Body of pancreas (tissue), 4 donors: ENCODE data around the gene RBMS2. TPM values are rescaled to one million over a fixed set of nuclear protein-coding genes. Genes with fewer than 3 reads are reported as not detected.

Experiments used
- ATAC-seq: fragments of 150-250 bp; one replicate; pipeline ENCODE4 v1.9.1; 2016
- DNase-seq, 4 donors: peaks; one replicate each; pipeline ENCODE4 v3.0.0-alpha.2; 2019
- H3K27ac ChIP-seq, 4 donors: fragments of 200-600 bp; sonication (generic); 1 replicate in 3 of 4; 2 replicates in 1 of 4; pipeline versions ENCODE4 v1.5.1 to v1.6.1; 2016 to 2019; ENCODE audit warnings: mild to moderate bottlenecking in 1 of 4, mixed read lengths in 1 of 4, moderate library complexity in 1 of 4
- H3K27me3 ChIP-seq, 2 donors: fragments of 200-600 bp; sonication (generic); one replicate each; pipeline ENCODE4 v1.6.0; 2016; ENCODE audit warnings: mild to moderate bottlenecking in 1 of 2
- H3K36me3 ChIP-seq, 2 donors: fragments of 200-600 bp; sonication (generic); replicated peaks in 1 of 2; 2 replicates each; pipeline ENCODE4 v1.5.1; 2016; ENCODE audit warnings: low read depth in 2 of 2; ENCODE audit not compliant: insufficient read depth in 1 of 2
- H3K4me1 ChIP-seq: fragments of 200-600 bp; sonication (generic); one replicate; pipeline ENCODE4 v1.6.0; 2016
- H3K4me3 ChIP-seq, 2 donors: fragments of 200-600 bp; sonication (generic); 1 replicate in 1 of 2; 2 replicates in 1 of 2; pipeline ENCODE4 v1.5.1; 2016 to 2019
- H3K9me3 ChIP-seq, 3 donors: fragments of 200-600 bp; sonication (generic); 1 replicate in 2 of 3; 2 replicates in 1 of 3; pipeline ENCODE4 v1.5.1; 2016
- POLR2A ChIP-seq, 3 donors: fragments of 450-650 bp; IDR thresholded peaks; one replicate each; pipeline ENCODE4 v1.6.1; 2016; ENCODE audit warnings: antibody characterized with exemption in 3 of 3, mild to moderate bottlenecking in 2 of 3
- WGBS, 2 donors: methylation state at CpG; one replicate each; pipeline ENCODE4 v1.1.5; 2017; 5-methylcytosine and 5-hydroxymethylcytosine counted together
- intact Hi-C: fragments of 100-400 bp; cut with DNase I; formaldehyde crosslinking; loops from one replicate; pipeline ENCODE4 v1.15.1; 2023
- total RNA-seq, 2 donors: library from RNA; depleted of rRNA; stranded (reverse); fragments of >200 nt; gene quantifications; one replicate each; pipeline ENCODE4 v1.1.0, GENCODE V29; 2016
- TF ChIP-seq, protein P1 (sequence below), 7 experiments: fragments of 450-650 bp in 4 of 7; fragments of 200-600 bp in 3 of 7; sonication (generic) in 3 of 7; IDR thresholded peaks; one replicate each; pipeline ENCODE4 v1.5.1; 2016 to 2019; ENCODE audit warnings: antibody characterized with exemption in 7 of 7

Gene RBMS2
- 10 to 100 TPM in 1 of 2 donors, 1 to 10 TPM in 1; 9.6 to 18.9 TPM for total RNA-seq

DNA sequence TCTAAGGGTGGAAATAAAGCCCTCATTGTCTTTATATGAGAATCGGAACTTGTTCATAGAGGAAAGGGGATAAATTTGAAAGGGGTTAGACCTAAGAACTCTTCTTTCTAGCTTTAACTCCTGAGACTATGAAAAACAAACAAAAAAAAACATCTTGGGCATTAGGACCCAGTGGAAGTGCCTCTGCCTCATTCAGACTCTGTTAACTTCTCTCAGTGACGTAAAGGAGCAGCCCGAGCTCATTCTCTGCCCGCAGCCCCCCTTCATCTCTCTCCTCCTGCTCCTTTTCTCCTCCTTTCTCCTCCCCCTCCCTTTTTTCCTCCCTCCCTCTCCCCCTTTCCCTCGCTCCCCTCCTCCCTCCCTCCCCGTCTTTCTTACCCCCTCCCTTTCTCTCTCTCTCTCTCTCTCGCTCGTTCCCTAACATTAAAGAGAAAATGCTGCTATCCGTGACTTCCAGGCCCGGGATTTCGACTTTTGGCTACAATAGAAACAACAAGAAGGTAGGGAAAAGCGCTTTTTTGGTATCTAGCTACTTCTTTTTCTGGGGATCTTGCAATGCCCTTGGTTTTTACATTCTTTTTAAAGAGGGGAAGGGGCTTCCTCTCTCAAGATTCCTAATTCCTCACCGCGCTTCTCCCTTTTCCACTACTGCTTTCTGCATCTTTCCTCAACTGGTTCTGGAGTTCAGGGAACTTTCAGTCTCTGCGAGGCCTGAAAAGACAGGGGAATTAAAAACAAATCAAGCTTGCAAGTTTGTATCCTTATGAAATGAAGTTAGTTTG, at the start of gene RBMS2:
Gene RBMS2 (plus strand): TSS at position 231 of the 782 bp plus-strand sequence. CDS start 204 bp downstream, at position 435.
- intact Hi-C loops: no loop called here
- Histone ChIP-seq H3K27ac (peak within 1 kb of the TSS; percentile 66 to 91 (median 86)), H3K4me3 (peak within 1 kb of the TSS; percentile 8 to 46), H3K9me3 (no peaks in the 10 kb centered on the region), H3K36me3 (no peaks in the 10 kb centered on the region), H3K4me1 (peaks cover 14% of the 10 kb centered on the region), H3K27me3 (no peaks in the 10 kb centered on the region)
- WGBS, 2 donors: 1 to 2% methylated on average over 14 to 15 of the region's 15 CpGs
- ATAC-seq (peak; percentile 95), DNase-seq (peak; percentile 75 to 89 (median 82))
- peak in 1 of 3 donors; percentile 40 for TF ChIP-seq POLR2A (IDR thresholded peaks at IDR 0.05)
- TF ChIP-seq, protein P1, sequence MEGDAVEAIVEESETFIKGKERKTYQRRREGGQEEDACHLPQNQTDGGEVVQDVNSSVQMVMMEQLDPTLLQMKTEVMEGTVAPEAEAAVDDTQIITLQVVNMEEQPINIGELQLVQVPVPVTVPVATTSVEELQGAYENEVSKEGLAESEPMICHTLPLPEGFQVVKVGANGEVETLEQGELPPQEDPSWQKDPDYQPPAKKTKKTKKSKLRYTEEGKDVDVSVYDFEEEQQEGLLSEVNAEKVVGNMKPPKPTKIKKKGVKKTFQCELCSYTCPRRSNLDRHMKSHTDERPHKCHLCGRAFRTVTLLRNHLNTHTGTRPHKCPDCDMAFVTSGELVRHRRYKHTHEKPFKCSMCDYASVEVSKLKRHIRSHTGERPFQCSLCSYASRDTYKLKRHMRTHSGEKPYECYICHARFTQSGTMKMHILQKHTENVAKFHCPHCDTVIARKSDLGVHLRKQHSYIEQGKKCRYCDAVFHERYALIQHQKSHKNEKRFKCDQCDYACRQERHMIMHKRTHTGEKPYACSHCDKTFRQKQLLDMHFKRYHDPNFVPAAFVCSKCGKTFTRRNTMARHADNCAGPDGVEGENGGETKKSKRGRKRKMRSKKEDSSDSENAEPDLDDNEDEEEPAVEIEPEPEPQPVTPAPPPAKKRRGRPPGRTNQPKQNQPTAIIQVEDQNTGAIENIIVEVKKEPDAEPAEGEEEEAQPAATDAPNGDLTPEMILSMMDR (IDR thresholded peaks at IDR 0.05): no peak

DNA sequence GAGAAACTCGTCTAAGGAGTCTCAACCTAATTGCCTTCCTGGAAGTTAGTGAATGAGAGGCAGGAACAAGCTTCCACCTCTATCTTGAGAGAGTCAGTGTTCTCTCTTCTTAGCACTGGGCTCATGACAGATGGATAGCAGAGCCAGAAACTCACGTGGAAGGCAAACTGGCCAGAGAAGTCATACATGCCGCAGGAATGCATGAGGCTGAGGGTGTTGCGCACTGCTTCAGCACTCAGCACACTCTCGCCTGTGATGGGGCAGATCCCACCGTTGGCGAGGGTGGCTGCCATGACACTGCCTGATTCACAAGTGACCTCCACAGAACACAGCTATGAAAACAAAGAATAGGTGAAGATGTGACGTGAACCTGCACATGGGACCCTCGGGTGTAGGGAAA, 47.2 kb upstream of the RBMS2 start:
- Histone ChIP-seq H3K4me3 (no peak overlapping the region), H3K36me3 (no peaks in the 10 kb centered on the region), H3K9me3 (no peaks in the 10 kb centered on the region), H3K27ac (peak overlapping the region in 1 of 4 donors; percentile 91), H3K27me3 (no peaks in the 10 kb centered on the region), H3K4me1 (peaks cover 69% of the 10 kb centered on the region)
- no peak for DNase-seq
- TF ChIP-seq, protein P1 (IDR thresholded peaks at IDR 0.05): no peak
- TF ChIP-seq POLR2A (IDR thresholded peaks at IDR 0.05): no peak
- whole genome bisulfite sequencing, 2 donors: 85 to 92% methylated on average over 8 to 9 of the region's 9 CpGs
- ATAC-seq: no peak
- intact Hi-C loops: no loop called here

DNA sequence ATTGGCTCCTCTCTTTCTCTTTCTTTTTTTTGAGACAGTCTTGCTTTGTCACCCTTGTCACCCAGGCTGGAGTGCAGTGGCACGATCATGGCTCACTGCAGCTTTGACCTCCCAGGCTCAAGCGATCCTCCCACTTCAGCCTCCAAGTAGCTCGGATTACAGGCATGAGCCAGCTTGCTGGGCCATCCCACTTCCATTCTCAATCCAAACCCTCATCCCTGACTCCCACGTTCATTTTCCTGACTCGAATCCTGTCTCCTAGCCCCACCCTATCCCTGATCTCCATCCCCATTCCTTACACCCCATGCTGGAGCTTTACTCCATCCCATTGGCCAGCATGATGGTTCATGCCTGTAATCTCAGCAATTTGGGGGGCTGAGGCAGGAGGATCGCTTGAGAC, 45.5 kb upstream of the RBMS2 start:
- ATAC-seq (no peak), DNase-seq (no peak)
- no peak for TF ChIP-seq POLR2A (IDR thresholded peaks at IDR 0.05)
- TF ChIP-seq, protein P1 (IDR thresholded peaks at IDR 0.05): no peak
- 91 to 96% methylated on average over 6 of the region's 6 CpGs for WGBS, 2 donors
- no peak overlapping the region for H3K4me3 ChIP-seq
- H3K4me1 ChIP-seq: peaks cover 53% of the 10 kb centered on the region
- no peaks in the 10 kb centered on the region for H3K27me3 ChIP-seq
- intact Hi-C loops: no loop called here
- H3K27ac ChIP-seq: peak overlapping the region; percentile 90 to 92 (median 92)
- no peaks in the 10 kb centered on the region for H3K36me3 ChIP-seq
- no peaks in the 10 kb centered on the region for H3K9me3 ChIP-seq

GRCh38 chr12:56476972-56477432, 44.6 kb upstream of the RBMS2 start:
- Histone ChIP-seq H3K36me3 (no peaks in the 10 kb centered on the region), H3K27ac (peak overlapping the region; percentile 90 to 92 (median 92)), H3K27me3 (no peaks in the 10 kb centered on the region), H3K4me3 (no peak overlapping the region), H3K9me3 (no peaks in the 10 kb centered on the region), H3K4me1 (peaks cover 44% of the 10 kb centered on the region)
- TF ChIP-seq, protein P1 (IDR thresholded peaks at IDR 0.05): peak in 3 of 7 experiments; percentile 29 to 35 (median 34)
- TF ChIP-seq POLR2A (IDR thresholded peaks at IDR 0.05): peak; percentile 37 to 65 (median 58)
- DNase-seq: peak; percentile 93 to 98 (median 96)
- 30% methylated on average over 1 of the region's 1 CpG; no CpG with 5 or more reads in 1 of the 2 donors for WGBS, 2 donors
- intact Hi-C loops: no loop called here
- peak; percentile 98 for ATAC-seq
